ENCODE data around the gene CPVL.

GRCh38 chr7:28993371-28993770 is 153.0 kb downstream of the CPVL start:
- TF ChIP-seq SIN3A (IDR thresholded peaks at IDR 0.05; ENCODE audit: borderline replicate concordance, insufficient read depth, low read depth, low read length) (no peak), CTCF (IDR thresholded peaks at IDR 0.05) (no peak), REST (IDR thresholded peaks at IDR 0.05; ENCODE audit: insufficient read depth in 1 of 2, low read depth in 2 of 2, low read length in 1 of 2) (no peak), POLR2AphosphoS5 (IDR thresholded peaks at IDR 0.05; ENCODE audit: low read depth, low read length) (no peak), TCF7L2 (IDR thresholded peaks at IDR 0.05; ENCODE audit: low read depth, low read length) (no peak)

Measured in Panc1 (cell line).